Parietal lobe (tissue), 1 donor: ENCODE results near the gene MDH1. TPM values are rescaled to one million over a fixed set of nuclear protein-coding genes. Genes with fewer than 3 reads are reported as not detected.

ENCODE experiments used
- total RNA-seq: library from RNA; depleted of rRNA; stranded (reverse); fragments of >200 nt; gene quantifications from one replicate; pipeline ENCODE4 v1.2.3, GENCODE V29; 2014

The MDH1 gene
- total RNA-seq, result 170 TPM

GRCh38 chr2:63588385-63589147 lies at the start of gene MDH1, which contains the start of gene WDPCP:
MDH1 (plus strand) TSS chr2:63588963; CDS start chr2:63589044, 81 bp downstream.
WDPCP (minus strand) TSS chr2:63588477; CDS start chr2:63588271, 206 bp downstream.

Other genes starting within 250 kb of the MDH1 start
- gene WDPCP, start 486 bp upstream of the MDH1 start, total RNA-seq, result 67.3 TPM